Measurements from ENCODE around the gene PLEKHA4.
"Not testable (repeated sequence)": the region's sequence is repeated elsewhere in the genome, so short reads cannot be mapped to it uniquely, and the experiment has no call there.

Gene PLEKHA4

DNA sequence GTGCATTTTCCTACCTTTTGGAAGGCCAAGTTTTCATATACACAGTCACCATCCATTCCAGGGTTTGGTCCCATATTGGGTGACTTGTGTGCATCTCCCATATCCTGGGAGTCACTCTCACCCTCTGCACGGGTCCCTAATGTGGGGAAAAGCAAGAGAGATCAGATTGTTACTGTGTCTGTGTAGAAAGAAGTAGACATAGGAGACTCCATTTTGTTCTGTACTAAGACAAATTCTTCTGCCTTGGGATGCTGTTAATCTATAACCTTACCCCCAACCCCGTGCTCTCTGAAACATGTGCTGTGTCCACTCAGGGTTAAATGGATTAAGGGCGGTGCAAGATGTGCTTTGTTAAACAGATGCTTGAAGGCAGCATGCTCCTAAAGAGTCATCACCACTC lies 21.1 kb upstream of the PLEKHA4 start:
- H3K36me3 ChIP-seq (ENCODE audit: control insufficient read depth in 2 of 2, insufficient read depth in 2 of 2, low read length in 2 of 2); H3K9ac ChIP-seq (ENCODE audit: low read depth in 1 of 2, low read length in 2 of 2); H3K27ac ChIP-seq (ENCODE audit: low read depth in 2 of 2, low read length in 2 of 2); H3K9me3 ChIP-seq (ENCODE audit: control insufficient read depth in 2 of 2, low read length in 2 of 2); H3K4me1 ChIP-seq (ENCODE audit: control insufficient read depth in 2 of 2, insufficient read depth in 2 of 2, low read length in 2 of 2); H3K27me3 ChIP-seq (ENCODE audit: control insufficient read depth in 2 of 2, insufficient read depth in 2 of 2, low read length in 2 of 2); H3K4me3 ChIP-seq (ENCODE audit: low read length in 2 of 2): not testable (repeated sequence)

DNA sequence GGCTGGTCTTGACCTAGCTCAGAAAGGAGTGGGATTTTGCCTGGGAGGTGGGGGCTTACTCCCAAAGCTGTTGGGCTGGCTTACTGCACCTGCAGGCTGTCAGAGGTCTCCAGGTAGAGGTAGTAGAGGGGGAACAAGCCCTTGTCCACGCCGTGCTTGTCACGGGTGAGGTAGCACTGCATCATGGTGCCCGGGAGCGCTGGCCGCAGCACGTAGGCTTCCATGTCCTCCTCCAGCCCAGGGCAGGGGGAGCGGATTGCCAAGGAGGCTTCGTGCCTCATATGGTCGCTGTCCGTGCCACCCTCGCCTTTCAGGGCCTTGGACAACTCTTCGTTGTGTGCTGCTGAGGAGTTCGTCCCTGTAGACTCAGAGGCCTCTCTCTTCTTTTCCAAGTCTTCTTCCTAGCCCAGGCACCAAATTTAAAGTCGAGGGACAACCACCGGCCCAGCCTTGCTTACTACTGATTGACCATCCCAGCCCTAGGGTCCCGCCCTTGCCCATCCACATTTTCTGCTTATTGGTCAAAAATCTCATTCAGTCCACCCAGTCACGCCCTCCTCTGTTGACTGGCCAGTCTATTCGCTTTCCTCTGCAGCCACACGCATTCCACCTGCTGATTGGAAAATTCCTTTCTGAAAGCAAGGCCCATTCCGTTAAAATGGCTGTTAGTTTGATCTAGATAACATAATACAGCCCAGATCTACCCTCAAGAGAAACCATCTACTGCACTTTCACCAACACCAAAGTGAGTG lies 19.6 kb upstream of the PLEKHA4 start:
- Histone ChIP-seq H3K4me1 (ENCODE audit: control insufficient read depth in 2 of 2, insufficient read depth in 2 of 2, low read length in 2 of 2) (peaks cover 2 to 4% of the 10 kb centered on the region in 2 donors), H3K36me3 (ENCODE audit: control insufficient read depth in 2 of 2, insufficient read depth in 2 of 2, low read length in 2 of 2) (no peaks in the 10 kb centered on the region), H3K9ac (ENCODE audit: low read depth in 1 of 2, low read length in 2 of 2) (no peak overlapping the region), H3K27me3 (ENCODE audit: control insufficient read depth in 2 of 2, insufficient read depth in 2 of 2, low read length in 2 of 2) (no peaks in the 10 kb centered on the region), H3K9me3 (ENCODE audit: control insufficient read depth in 2 of 2, low read length in 2 of 2) (no peaks in the 10 kb centered on the region), H3K4me3 (ENCODE audit: low read length in 2 of 2) (no peak overlapping the region), H3K27ac (ENCODE audit: low read depth in 2 of 2, low read length in 2 of 2) (no peak overlapping the region)

DNA sequence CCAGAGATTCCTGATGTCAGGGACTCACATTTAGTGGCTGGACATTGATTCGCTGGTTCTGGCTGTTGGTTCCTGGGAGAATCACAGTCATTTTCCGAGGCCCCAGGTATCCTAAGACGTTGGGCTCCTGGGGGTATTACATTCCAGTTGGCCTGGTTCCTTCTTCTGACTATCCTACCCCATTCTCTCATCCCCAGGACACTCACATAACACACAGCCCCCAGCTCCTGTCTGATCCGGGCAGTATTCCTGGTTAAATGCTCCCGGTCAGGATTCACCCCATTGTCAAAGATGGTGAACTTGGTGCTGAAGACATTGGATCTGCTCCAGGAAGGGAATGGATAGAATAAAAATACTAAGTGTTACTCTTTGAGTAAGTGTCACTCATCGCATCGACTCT lies 15.3 kb upstream of the PLEKHA4 start:
- H3K4me1 ChIP-seq (ENCODE audit: control insufficient read depth in 2 of 2, insufficient read depth in 2 of 2, low read length in 2 of 2): no peaks in the 10 kb centered on the region
- no peak overlapping the region for H3K9ac ChIP-seq (ENCODE audit: low read depth in 1 of 2, low read length in 2 of 2)
- H3K36me3 ChIP-seq (ENCODE audit: control insufficient read depth in 2 of 2, insufficient read depth in 2 of 2, low read length in 2 of 2): no peaks in the 10 kb centered on the region
- no peak overlapping the region for H3K27ac ChIP-seq (ENCODE audit: low read depth in 2 of 2, low read length in 2 of 2)
- H3K9me3 ChIP-seq (ENCODE audit: control insufficient read depth in 2 of 2, low read length in 2 of 2): no peaks in the 10 kb centered on the region
- H3K27me3 ChIP-seq (ENCODE audit: control insufficient read depth in 2 of 2, insufficient read depth in 2 of 2, low read length in 2 of 2): no peaks in the 10 kb centered on the region
- H3K4me3 ChIP-seq (ENCODE audit: low read length in 2 of 2): no peak overlapping the region

DNA sequence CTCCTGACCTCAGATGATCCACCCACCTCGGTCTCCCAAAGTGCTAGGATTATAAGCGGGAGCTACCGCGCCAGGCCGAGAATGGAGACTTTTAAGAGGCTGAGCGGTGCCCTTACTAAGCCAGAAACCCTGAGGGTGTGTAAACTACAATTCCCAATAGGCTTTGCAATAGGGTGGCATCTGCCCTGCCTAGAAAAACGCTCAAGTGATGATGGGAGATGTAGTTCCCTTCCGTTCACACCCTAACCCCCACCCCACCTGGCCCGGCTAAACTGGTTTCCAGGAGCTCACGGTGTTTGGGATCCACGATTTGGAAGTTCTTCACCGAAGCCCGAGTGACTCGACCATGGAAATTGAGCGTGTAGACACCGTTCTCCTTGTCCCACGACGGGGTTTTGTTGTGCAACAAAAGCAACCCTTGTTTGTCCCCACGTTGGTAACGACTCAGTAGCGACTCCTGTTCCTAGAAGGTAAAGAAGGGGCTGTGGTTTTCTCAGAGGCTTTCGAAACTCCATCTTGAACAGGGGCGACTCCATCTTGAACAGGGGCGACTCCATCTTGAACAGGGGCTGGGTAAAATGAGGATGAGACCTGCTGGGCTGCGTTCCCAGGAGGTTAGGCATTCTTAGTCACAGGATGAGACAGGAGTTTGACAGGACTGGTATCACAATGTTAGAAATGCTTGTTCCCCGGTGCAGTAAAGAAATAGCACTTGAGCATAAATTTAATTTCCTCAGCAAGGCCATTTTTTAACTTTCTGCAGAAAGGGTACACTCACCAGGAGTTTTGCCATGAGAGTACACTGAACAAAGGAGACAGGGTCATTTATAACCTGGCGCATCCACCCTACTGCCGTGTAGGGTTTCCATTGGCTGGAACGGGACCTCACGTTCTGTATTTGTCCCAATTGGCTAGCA lies 13.6 kb upstream of the PLEKHA4 start:
- H3K27ac ChIP-seq (ENCODE audit: low read depth in 2 of 2, low read length in 2 of 2): no peak overlapping the region
- no peaks in the 10 kb centered on the region for H3K27me3 ChIP-seq (ENCODE audit: control insufficient read depth in 2 of 2, insufficient read depth in 2 of 2, low read length in 2 of 2)
- peaks cover 0 to 6% of the 10 kb centered on the region in 2 donors for H3K36me3 ChIP-seq (ENCODE audit: control insufficient read depth in 2 of 2, insufficient read depth in 2 of 2, low read length in 2 of 2)
- no peaks in the 10 kb centered on the region for H3K9me3 ChIP-seq (ENCODE audit: control insufficient read depth in 2 of 2, low read length in 2 of 2)
- H3K9ac ChIP-seq (ENCODE audit: low read depth in 1 of 2, low read length in 2 of 2): no peak overlapping the region
- no peak overlapping the region for H3K4me3 ChIP-seq (ENCODE audit: low read length in 2 of 2)
- H3K4me1 ChIP-seq (ENCODE audit: control insufficient read depth in 2 of 2, insufficient read depth in 2 of 2, low read length in 2 of 2): no peaks in the 10 kb centered on the region

DNA sequence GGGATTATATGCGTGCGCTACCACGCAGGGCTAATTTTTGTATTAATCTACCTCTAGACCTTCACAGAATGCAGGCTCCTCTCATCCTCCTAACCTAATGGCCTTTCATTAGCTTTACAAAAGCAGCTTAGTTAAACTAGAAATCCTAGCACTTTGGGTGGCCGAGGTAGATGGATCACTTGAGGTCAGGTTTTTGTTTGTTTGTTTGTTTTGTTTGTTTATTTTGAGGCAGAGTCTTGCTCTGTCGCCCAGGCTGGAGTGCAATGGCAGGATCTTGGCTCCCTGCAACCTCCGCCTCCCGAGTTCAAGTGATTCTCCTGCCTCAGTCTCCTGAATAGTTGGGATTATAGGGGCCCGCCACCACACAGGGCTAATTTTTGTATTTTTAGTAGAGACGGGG lies 11.3 kb upstream of the PLEKHA4 start:
- H3K9ac ChIP-seq (ENCODE audit: low read depth in 1 of 2, low read length in 2 of 2); H3K4me3 ChIP-seq (ENCODE audit: low read length in 2 of 2); H3K27me3 ChIP-seq (ENCODE audit: control insufficient read depth in 2 of 2, insufficient read depth in 2 of 2, low read length in 2 of 2); H3K9me3 ChIP-seq (ENCODE audit: control insufficient read depth in 2 of 2, low read length in 2 of 2); H3K27ac ChIP-seq (ENCODE audit: low read depth in 2 of 2, low read length in 2 of 2): not testable (repeated sequence)
- Histone ChIP-seq H3K36me3 (ENCODE audit: control insufficient read depth in 2 of 2, insufficient read depth in 2 of 2, low read length in 2 of 2) (peaks cover 0 to 15% of the 10 kb centered on the region in 2 donors), H3K4me1 (ENCODE audit: control insufficient read depth in 2 of 2, insufficient read depth in 2 of 2, low read length in 2 of 2) (peaks cover 10 to 14% of the 10 kb centered on the region in 2 donors)

DNA sequence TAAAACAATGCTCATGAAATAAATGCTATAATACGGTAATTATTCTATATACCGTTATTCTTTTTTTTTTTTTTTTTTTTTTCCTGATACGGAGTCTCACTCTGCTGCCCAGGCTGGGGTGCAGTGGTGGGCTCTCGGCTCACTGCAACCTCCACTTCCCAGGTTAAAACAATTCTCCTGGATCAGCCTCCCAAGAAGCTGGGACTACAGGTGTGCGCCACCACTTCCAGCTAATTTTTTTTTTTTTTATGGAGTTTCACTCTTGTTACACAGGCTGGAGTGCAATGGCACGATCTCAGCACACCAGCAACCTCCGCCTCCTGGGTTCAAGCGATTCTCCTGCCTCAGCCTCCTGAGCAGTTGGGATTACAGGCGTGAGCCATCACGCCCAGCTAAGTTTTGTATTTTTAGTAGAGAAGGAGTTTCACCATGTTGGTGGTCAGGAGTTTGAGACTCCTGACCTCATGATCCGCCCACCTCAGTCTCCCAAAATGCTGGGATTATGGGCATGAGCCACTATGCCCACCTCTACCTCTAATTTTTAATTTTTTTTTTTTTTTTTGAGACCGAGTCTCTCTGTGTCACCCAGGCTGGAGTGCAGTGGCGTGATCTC lies 10.7 kb upstream of the PLEKHA4 start:
- peaks cover 5 to 20% of the 10 kb centered on the region in 2 donors for H3K36me3 ChIP-seq (ENCODE audit: control insufficient read depth in 2 of 2, insufficient read depth in 2 of 2, low read length in 2 of 2)
- no peak overlapping the region for H3K9ac ChIP-seq (ENCODE audit: low read depth in 1 of 2, low read length in 2 of 2)
- H3K27ac ChIP-seq (ENCODE audit: low read depth in 2 of 2, low read length in 2 of 2): no peak overlapping the region
- no peak overlapping the region for H3K4me3 ChIP-seq (ENCODE audit: low read length in 2 of 2)
- H3K4me1 ChIP-seq (ENCODE audit: control insufficient read depth in 2 of 2, insufficient read depth in 2 of 2, low read length in 2 of 2): peaks cover 15 to 20% of the 10 kb centered on the region in 2 donors
- H3K27me3 ChIP-seq (ENCODE audit: control insufficient read depth in 2 of 2, insufficient read depth in 2 of 2, low read length in 2 of 2): no peaks in the 10 kb centered on the region
- H3K9me3 ChIP-seq (ENCODE audit: control insufficient read depth in 2 of 2, low read length in 2 of 2): no peaks in the 10 kb centered on the region

DNA sequence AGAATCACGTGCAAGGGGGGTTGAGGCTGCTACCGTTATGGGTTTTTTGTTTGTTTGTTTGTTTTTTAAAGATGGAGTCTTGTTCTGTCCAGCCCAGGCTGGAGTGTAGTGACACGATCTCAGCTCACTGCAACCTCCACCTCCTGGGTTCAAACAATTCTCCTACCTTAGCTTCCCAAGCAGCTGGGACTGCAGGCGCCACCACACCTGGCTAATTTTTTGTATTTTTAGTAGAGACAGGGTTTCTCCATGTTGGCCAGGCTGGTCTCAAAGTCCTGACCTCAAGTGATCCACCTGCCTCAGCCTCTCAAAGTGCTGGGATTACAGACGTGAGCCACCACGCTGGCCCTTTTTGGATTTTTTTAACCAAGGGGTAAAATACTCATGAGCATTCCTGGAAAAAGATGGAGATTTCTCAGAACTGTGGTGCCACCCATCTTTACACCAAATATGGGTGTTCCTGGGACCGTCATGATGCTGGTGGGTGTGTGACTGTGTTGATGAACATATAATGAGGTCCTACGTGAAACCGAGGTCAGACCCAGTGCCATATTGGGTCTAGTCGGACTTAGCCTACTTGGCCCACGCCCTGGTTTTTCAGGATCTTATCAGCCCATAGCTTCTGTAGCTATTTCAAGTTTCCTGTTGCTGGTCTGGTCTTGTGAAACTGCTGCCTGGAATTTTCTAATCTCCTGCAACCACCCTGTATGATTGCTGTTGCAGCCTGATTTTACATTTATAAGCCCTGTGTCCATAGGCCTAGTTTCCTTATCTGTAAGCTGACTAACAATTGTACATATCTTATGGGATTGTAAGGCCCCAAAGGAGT lies 10.0 kb upstream of the PLEKHA4 start:
- Histone ChIP-seq H3K9ac (ENCODE audit: low read depth in 1 of 2, low read length in 2 of 2) (no peak overlapping the region), H3K4me1 (ENCODE audit: control insufficient read depth in 2 of 2, insufficient read depth in 2 of 2, low read length in 2 of 2) (peaks cover 22 to 27% of the 10 kb centered on the region in 2 donors), H3K27me3 (ENCODE audit: control insufficient read depth in 2 of 2, insufficient read depth in 2 of 2, low read length in 2 of 2) (no peaks in the 10 kb centered on the region), H3K36me3 (ENCODE audit: control insufficient read depth in 2 of 2, insufficient read depth in 2 of 2, low read length in 2 of 2) (peaks cover 13 to 27% of the 10 kb centered on the region in 2 donors), H3K27ac (ENCODE audit: low read depth in 2 of 2, low read length in 2 of 2) (no peak overlapping the region), H3K9me3 (ENCODE audit: control insufficient read depth in 2 of 2, low read length in 2 of 2) (no peaks in the 10 kb centered on the region), H3K4me3 (ENCODE audit: low read length in 2 of 2) (no peak overlapping the region)

DNA sequence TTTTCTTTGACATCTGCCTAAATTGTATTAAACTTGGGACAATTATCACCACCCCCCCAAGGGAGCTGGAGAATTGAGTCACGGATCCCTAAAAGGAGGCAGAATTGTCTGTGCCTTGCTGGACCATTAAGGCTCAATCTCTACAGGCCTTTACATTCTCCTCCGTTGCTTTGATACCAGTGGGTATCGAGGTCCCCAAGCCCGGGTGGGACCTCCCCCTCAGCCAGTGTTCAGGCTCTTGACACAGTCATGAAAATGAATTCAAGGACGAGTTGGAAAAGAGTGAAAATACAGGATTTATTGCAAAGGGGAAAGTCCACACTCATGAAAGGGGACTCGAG lies 9.4 kb upstream of the PLEKHA4 start:
- Histone ChIP-seq H3K9ac (ENCODE audit: low read depth in 1 of 2, low read length in 2 of 2) (no peak overlapping the region), H3K9me3 (ENCODE audit: control insufficient read depth in 2 of 2, low read length in 2 of 2) (no peaks in the 10 kb centered on the region), H3K36me3 (ENCODE audit: control insufficient read depth in 2 of 2, insufficient read depth in 2 of 2, low read length in 2 of 2) (peaks cover 14 to 28% of the 10 kb centered on the region in 2 donors), H3K27ac (ENCODE audit: low read depth in 2 of 2, low read length in 2 of 2) (no peak overlapping the region), H3K4me1 (ENCODE audit: control insufficient read depth in 2 of 2, insufficient read depth in 2 of 2, low read length in 2 of 2) (peaks cover 26 to 31% of the 10 kb centered on the region in 2 donors), H3K27me3 (ENCODE audit: control insufficient read depth in 2 of 2, insufficient read depth in 2 of 2, low read length in 2 of 2) (no peaks in the 10 kb centered on the region), H3K4me3 (ENCODE audit: low read length in 2 of 2) (no peak overlapping the region)

DNA sequence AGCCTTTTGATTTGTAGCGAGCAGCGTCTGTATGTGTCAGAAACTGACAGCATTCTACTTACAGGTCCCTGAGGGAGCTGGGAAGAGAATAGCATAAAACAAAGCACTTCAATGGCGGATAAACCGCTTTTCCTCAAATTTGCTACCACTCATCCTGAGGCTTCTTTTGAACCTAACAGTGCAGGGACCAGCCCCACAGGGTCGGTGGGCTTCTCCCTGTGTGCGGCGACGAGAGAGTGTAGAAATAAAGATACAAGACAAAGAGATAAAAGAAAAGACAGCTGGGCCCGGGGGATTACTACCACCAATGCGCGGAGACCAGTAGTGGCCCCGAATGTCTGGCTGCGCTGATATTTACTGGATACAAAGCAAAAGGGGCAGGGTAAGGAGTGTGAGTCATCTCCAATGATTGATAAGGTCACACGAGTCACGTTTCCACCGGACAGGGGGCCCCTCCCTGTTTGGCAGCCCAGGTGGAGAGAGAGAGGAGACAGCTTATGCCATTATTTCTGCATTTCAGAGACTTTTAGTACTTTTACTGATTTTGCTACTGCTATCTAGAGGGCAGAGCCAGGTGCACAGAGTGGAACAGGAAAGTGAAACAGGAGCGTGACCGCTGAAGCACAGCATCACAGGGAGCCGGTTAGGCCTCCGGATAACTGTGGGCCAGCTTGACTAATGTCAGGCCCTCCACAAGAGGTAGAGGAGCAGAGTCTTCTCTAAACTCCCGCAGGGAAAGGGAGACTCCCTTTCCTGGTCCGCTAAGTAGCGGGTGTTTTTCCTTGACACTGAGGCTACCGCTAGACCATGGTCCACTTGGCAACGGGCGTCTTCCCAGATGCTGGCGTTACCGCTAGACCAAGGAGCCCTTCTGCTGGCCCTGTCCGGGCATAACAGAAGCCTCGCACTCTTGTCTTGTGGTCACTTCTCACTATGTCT lies 7.9 kb upstream of the PLEKHA4 start:
- H3K9me3 ChIP-seq (ENCODE audit: control insufficient read depth in 2 of 2, low read length in 2 of 2); H3K27me3 ChIP-seq (ENCODE audit: control insufficient read depth in 2 of 2, insufficient read depth in 2 of 2, low read length in 2 of 2): not testable (repeated sequence)
- peaks cover 26 to 31% of the 10 kb centered on the region in 2 donors for H3K4me1 ChIP-seq (ENCODE audit: control insufficient read depth in 2 of 2, insufficient read depth in 2 of 2, low read length in 2 of 2)
- H3K36me3 ChIP-seq (ENCODE audit: control insufficient read depth in 2 of 2, insufficient read depth in 2 of 2, low read length in 2 of 2): peaks cover 14 to 28% of the 10 kb centered on the region in 2 donors
- peak overlapping the region; percentile 38 to 99 for H3K9ac ChIP-seq (ENCODE audit: low read depth in 1 of 2, low read length in 2 of 2)
- peak overlapping the region in 1 of 2 donors; percentile 45 for H3K4me3 ChIP-seq (ENCODE audit: low read length in 2 of 2)
- H3K27ac ChIP-seq (ENCODE audit: low read depth in 2 of 2, low read length in 2 of 2): peak overlapping the region; percentile 99 to 100
